ENCODE results near the gene ZNF227. TPM values are rescaled to one million over a fixed set of nuclear protein-coding genes. Genes with fewer than 3 reads are reported as not detected.

The ZNF227 gene
- total RNA-seq, 2 experiments from 2014 or later: 16.8 to 18.5 TPM

- Histone ChIP-seq H3K4me2 (ENCODE audit: low read length) (no peak overlapping the region), H3K4me1 (ENCODE audit: insufficient read depth, low read length, poor library complexity, severe bottlenecking) (no peaks in the 10 kb centered on the region), H3K79me2 (ENCODE audit: insufficient read depth, low read depth, low read length) (no peaks in the 10 kb centered on the region), H3K4me3 (ENCODE audit: low read depth, low read length, poor library complexity, severe bottlenecking) (no peak overlapping the region), H2AFZ (ENCODE audit: low read length) (no peak overlapping the region), H3K9me3 (ENCODE audit: low read length) (no peaks in the 10 kb centered on the region), H3K36me3 (ENCODE audit: insufficient read depth, low read length) (no peaks in the 10 kb centered on the region), H3K27ac (ENCODE audit: low read depth, low read length, poor library complexity, severe bottlenecking) (no peak overlapping the region), H3K9me2 (ENCODE audit: insufficient read depth, low read length) (no peaks in the 10 kb centered on the region), H4K20me1 (ENCODE audit: insufficient read depth, low read length) (no peaks in the 10 kb centered on the region)
- POLR2A ChIA-PET: no interaction called here
- DNase-seq (ENCODE audit: low spot score): no peak
- CTCF ChIA-PET (ENCODE audit: unreplicated experiment): no interaction called here
- no TSS peak for BruUV-seq (replicated peaks)
- intact Hi-C loops (cut with micrococcal nuclease; ENCODE audit: unreplicated experiment): no loop called here
- no peak for TF ChIP-seq CTCF (conservative IDR thresholded peaks at IDR 0.05; ENCODE audit: low read length)
- TF ChIP-seq EZH2phosphoT487 (IDR thresholded peaks at IDR 0.05; ENCODE audit: borderline replicate concordance, low read depth, low read length): no peak
These were observed 48.0 kb downstream of the ZNF227 start for GRCh38 chr19:44260343-44260681.

- no peak overlapping the region for H3K4me3 ChIP-seq (ENCODE audit: low read depth, low read length, poor library complexity, severe bottlenecking)
- no peaks in the 10 kb centered on the region for H3K9me3 ChIP-seq (ENCODE audit: low read length)
- no peaks in the 10 kb centered on the region for H3K36me3 ChIP-seq (ENCODE audit: insufficient read depth, low read length)
- BruUV-seq (replicated peaks): no TSS peak
- DNase-seq (ENCODE audit: low spot score): no peak
- no peaks in the 10 kb centered on the region for H4K20me1 ChIP-seq (ENCODE audit: insufficient read depth, low read length)
- intact Hi-C loops (cut with micrococcal nuclease; ENCODE audit: unreplicated experiment): no loop called here
- no peaks in the 10 kb centered on the region for H3K4me1 ChIP-seq (ENCODE audit: insufficient read depth, low read length, poor library complexity, severe bottlenecking)
- ChIA-PET CTCF (ENCODE audit: unreplicated experiment) (no interaction called here), POLR2A (no interaction called here)
- H3K4me2 ChIP-seq (ENCODE audit: low read length): no peak overlapping the region
- no peak overlapping the region for H3K27ac ChIP-seq (ENCODE audit: low read depth, low read length, poor library complexity, severe bottlenecking)
- H3K9me2 ChIP-seq (ENCODE audit: insufficient read depth, low read length): no peaks in the 10 kb centered on the region
- no peak for TF ChIP-seq CTCF (conservative IDR thresholded peaks at IDR 0.05; ENCODE audit: low read length)
- TF ChIP-seq EZH2phosphoT487 (IDR thresholded peaks at IDR 0.05; ENCODE audit: borderline replicate concordance, low read depth, low read length): no peak
- no peaks in the 10 kb centered on the region for H3K79me2 ChIP-seq (ENCODE audit: insufficient read depth, low read depth, low read length)
- no peak overlapping the region for H2AFZ ChIP-seq (ENCODE audit: low read length)
These were observed 48.5 kb downstream of the ZNF227 start for GRCh38 chr19:44260695-44261446.

- intact Hi-C loops (cut with micrococcal nuclease; ENCODE audit: unreplicated experiment): no loop called here
- no TSS peak for BruUV-seq (replicated peaks)
- no peaks in the 10 kb centered on the region for H3K4me1 ChIP-seq (ENCODE audit: insufficient read depth, low read length, poor library complexity, severe bottlenecking)
- no peak overlapping the region for H3K27ac ChIP-seq (ENCODE audit: low read depth, low read length, poor library complexity, severe bottlenecking)
- no peaks in the 10 kb centered on the region for H4K20me1 ChIP-seq (ENCODE audit: insufficient read depth, low read length)
- no peaks in the 10 kb centered on the region for H3K36me3 ChIP-seq (ENCODE audit: insufficient read depth, low read length)
- no peak overlapping the region for H3K4me3 ChIP-seq (ENCODE audit: low read depth, low read length, poor library complexity, severe bottlenecking)
- no peaks in the 10 kb centered on the region for H3K9me2 ChIP-seq (ENCODE audit: insufficient read depth, low read length)
- DNase-seq (ENCODE audit: low spot score): no peak
- H3K4me2 ChIP-seq (ENCODE audit: low read length): no peak overlapping the region
- no peak overlapping the region for H2AFZ ChIP-seq (ENCODE audit: low read length)
- no peaks in the 10 kb centered on the region for H3K9me3 ChIP-seq (ENCODE audit: low read length)
- POLR2A ChIA-PET: no interaction called here
- H3K79me2 ChIP-seq (ENCODE audit: insufficient read depth, low read depth, low read length): no peaks in the 10 kb centered on the region
- TF ChIP-seq EZH2phosphoT487 (IDR thresholded peaks at IDR 0.05; ENCODE audit: borderline replicate concordance, low read depth, low read length) (no peak), CTCF (conservative IDR thresholded peaks at IDR 0.05; ENCODE audit: low read length) (no peak)
- CTCF ChIA-PET (ENCODE audit: unreplicated experiment): no interaction called here
These were observed 65.0 kb downstream of the ZNF227 start for GRCh38 chr19:44277331-44277730.
